Measurements from ENCODE around the gene PFKFB1. TPM values are rescaled to one million over a fixed set of nuclear protein-coding genes. Genes with fewer than 3 reads are reported as not detected.

PFKFB1 gene
- under 1 TPM in 1 of 4 donors, not detected in 3; 0.15 TPM for total RNA-seq

- H3K27me3 ChIP-seq = no peaks in the 10 kb centered on the region
- H3K36me3 ChIP-seq = no peaks in the 10 kb centered on the region
- peaks cover 0 to 2% (median 0%) of the 10 kb centered on the region in 3 donors for H3K4me1 ChIP-seq
- H3K9me3 ChIP-seq = no peaks in the 10 kb centered on the region
- no peak within 1 kb of the TSS for H3K27ac ChIP-seq
- no peak for TF ChIP-seq EP300 (IDR thresholded peaks at IDR 0.05)
- no peak for TF ChIP-seq POLR2A (IDR thresholded peaks at IDR 0.05)
- TF ChIP-seq POLR2AphosphoS5 (IDR thresholded peaks at IDR 0.05) = no peak
- no peak for TF ChIP-seq CTCF (IDR thresholded peaks at IDR 0.05)
- WGBS, 2 donors (ENCODE audit: low coverage in 1 of 2) = no CpG with 5 or more reads among the region's 2 CpGs
- H3K4me3 ChIP-seq = no peak within 1 kb of the TSS
- no peak for ATAC-seq
Observed at GRCh38 chrX:54994099-54994498, at the start of gene PFKFB1. TSS of gene PFKFB1 (minus strand) at chrX:54994188. CDS start at chrX:54994007, 181 bp downstream.

- ATAC-seq = no peak
Observed at GRCh38 chrX:55041514-55041913, 47.5 kb upstream of the PFKFB1 start.

GRCh38 chrX:55039471-55039870, 45.5 kb upstream of the PFKFB1 start:
- Histone ChIP-seq H3K27me3 (no peaks in the 10 kb centered on the region), H3K4me3 (no peak overlapping the region), H3K4me1 (no peaks in the 10 kb centered on the region), H3K9me3 (no peaks in the 10 kb centered on the region), H3K27ac (no peak overlapping the region), H3K36me3 (no peaks in the 10 kb centered on the region)
- WGBS, 2 donors (ENCODE audit: low coverage in 1 of 2) = 50 to 76% methylated on average over 2 to 3 of the region's 3 CpGs
- TF ChIP-seq POLR2A (IDR thresholded peaks at IDR 0.05) (no peak), EP300 (IDR thresholded peaks at IDR 0.05) (no peak), POLR2AphosphoS5 (IDR thresholded peaks at IDR 0.05) (no peak), CTCF (IDR thresholded peaks at IDR 0.05) (no peak)
- no peak for ATAC-seq

More at GRCh38 chrX:55041514-55041913, 47.5 kb upstream of the PFKFB1 start:
- no CpG with 5 or more reads among the region's 6 CpGs for WGBS, 2 donors (ENCODE audit: low coverage in 1 of 2)
- no peaks in the 10 kb centered on the region for H3K36me3 ChIP-seq
- no peak overlapping the region for H3K27ac ChIP-seq
- no peaks in the 10 kb centered on the region for H3K27me3 ChIP-seq
- no peak overlapping the region for H3K4me3 ChIP-seq
- no peaks in the 10 kb centered on the region for H3K4me1 ChIP-seq
- TF ChIP-seq POLR2AphosphoS5 (IDR thresholded peaks at IDR 0.05) (no peak), EP300 (IDR thresholded peaks at IDR 0.05) (no peak), CTCF (IDR thresholded peaks at IDR 0.05) (no peak), POLR2A (IDR thresholded peaks at IDR 0.05) (no peak)
- H3K9me3 ChIP-seq = no peaks in the 10 kb centered on the region

- no peaks in the 10 kb centered on the region for H3K9me3 ChIP-seq
- no peaks in the 10 kb centered on the region for H3K27me3 ChIP-seq
- TF ChIP-seq POLR2AphosphoS5 (IDR thresholded peaks at IDR 0.05) (no peak), CTCF (IDR thresholded peaks at IDR 0.05) (no peak), POLR2A (IDR thresholded peaks at IDR 0.05) (no peak), EP300 (IDR thresholded peaks at IDR 0.05) (no peak)
- WGBS, 2 donors (ENCODE audit: low coverage in 1 of 2) = 83% methylated on average over 1 of the region's 2 CpGs
- H3K27ac ChIP-seq = no peak overlapping the region
- H3K4me3 ChIP-seq = no peak overlapping the region
- no peak for ATAC-seq
- H3K4me1 ChIP-seq = no peaks in the 10 kb centered on the region
- no peaks in the 10 kb centered on the region for H3K36me3 ChIP-seq
Observed at GRCh38 chrX:55033429-55033828, 39.4 kb upstream of the PFKFB1 start.

- no peaks in the 10 kb centered on the region for H3K9me3 ChIP-seq
- H3K4me1 ChIP-seq = no peaks in the 10 kb centered on the region
- ATAC-seq = no peak
- H3K27me3 ChIP-seq = no peaks in the 10 kb centered on the region
- no peak within 1 kb of the TSS for H3K27ac ChIP-seq
- no peak within 1 kb of the TSS for H3K4me3 ChIP-seq
- no peaks in the 10 kb centered on the region for H3K36me3 ChIP-seq
- TF ChIP-seq POLR2A (IDR thresholded peaks at IDR 0.05) (no peak), EP300 (IDR thresholded peaks at IDR 0.05) (no peak), CTCF (IDR thresholded peaks at IDR 0.05) (no peak), POLR2AphosphoS5 (IDR thresholded peaks at IDR 0.05) (no peak)
- WGBS, 2 donors (ENCODE audit: low coverage in 1 of 2) = 47 to 64% methylated on average over 4 to 6 of the region's 7 CpGs
Observed at GRCh38 chrX:55030271-55031205, 36.5 kb upstream of the PFKFB1 start, which contains the start of gene ALAS2. TSS of gene ALAS2 (minus strand) at chrX:55030977. CDS start at chrX:55026000, 4,977 bp downstream.

Measured in gastroesophageal sphincter (tissue), 4 donors.